NCI-H1436 (cell line): Measurements from ENCODE around the gene ZNG1B.
"Not testable (repeated sequence)": the region's sequence is repeated elsewhere in the genome, so short reads cannot be mapped to it uniquely, and the experiment has no call there.

Experiments used
- DNase-seq: peaks from one replicate; lab custom pipeline; 2025; lab: John Stamatoyannopoulos, UW

ZNG1B gene

GRCh38 chr2:113437508-113438465 is at the start of gene ZNG1B:
ZNG1B (plus strand) TSS chr2:113437691; CDS start chr2:113437869, 178 bp downstream.
- not testable (repeated sequence) for DNase-seq

GRCh38 chr2:113390124-113390849 is 47.2 kb upstream of the ZNG1B start:
- DNase-seq: no peak

- no peak for DNase-seq
Observed at GRCh38 chr2:113391073-113391472, 46.4 kb upstream of the ZNG1B start.

- no peak for DNase-seq
Observed at GRCh38 chr2:113406114-113406513, 31.4 kb upstream of the ZNG1B start.

- DNase-seq: no peak
Observed at GRCh38 chr2:113407446-113408099, 29.9 kb upstream of the ZNG1B start.

- not testable (repeated sequence) for DNase-seq
Observed at GRCh38 chr2:113411725-113412352, 25.7 kb upstream of the ZNG1B start.

GRCh38 chr2:113412774-113413173 is 24.7 kb upstream of the ZNG1B start:
- not testable (repeated sequence) for DNase-seq

GRCh38 chr2:113431773-113432172 is 5.7 kb upstream of the ZNG1B start:
- not testable (repeated sequence) for DNase-seq

- not testable (repeated sequence) for DNase-seq
Observed at GRCh38 chr2:113433468-113433867, 4.0 kb upstream of the ZNG1B start.

GRCh38 chr2:113465770-113466169 is 28.3 kb downstream of the ZNG1B start:
- DNase-seq: not testable (repeated sequence)

GRCh38 chr2:113476688-113477368 is 39.3 kb downstream of the ZNG1B start:
- not testable (repeated sequence) for DNase-seq

GRCh38 chr2:113496527-113496926 is 59.0 kb downstream of the ZNG1B start:
- DNase-seq: not testable (repeated sequence)

- DNase-seq: not testable (repeated sequence)
Observed at GRCh38 chr2:113498365-113498764, 60.9 kb downstream of the ZNG1B start, which contains the start of gene FOXD4L1. FOXD4L1 (plus strand) TSS chr2:113498665; CDS start chr2:113499257, 592 bp downstream.

- DNase-seq: not testable (repeated sequence)
Observed at GRCh38 chr2:113499019-113499885, 61.8 kb downstream of the ZNG1B start.

GRCh38 chr2:113499886-113500722 is 62.6 kb downstream of the ZNG1B start:
- DNase-seq: not testable (repeated sequence)

- not testable (repeated sequence) for DNase-seq
Observed at GRCh38 chr2:113500723-113501038, 63.2 kb downstream of the ZNG1B start.

GRCh38 chr2:113502216-113503093 is 65.0 kb downstream of the ZNG1B start:
- DNase-seq: not testable (repeated sequence)
